GM21367 (cell line): ENCODE data around the gene GTF3C2.
"Not testable (repeated sequence)": the region's sequence is repeated elsewhere in the genome, so short reads cannot be mapped to it uniquely, and the experiment has no call there.

Experiments used
- ATAC-seq: cut with Tn5 transposase; IDR thresholded peaks from one replicate; pipeline ENCODE4 v1.9.1; 2021; ENCODE audit not compliant: unreplicated experiment

GTF3C2 gene

GRCh38 chr2:27372937-27373336 lies 16.4 kb upstream of the GTF3C2 start:
- no peak for ATAC-seq

- ATAC-seq, result peak; percentile 26
Measured at GRCh38 chr2:27370816-27371620, 14.5 kb upstream of the GTF3C2 start.

- ATAC-seq, result peak; percentile 82
Measured at GRCh38 chr2:27370026-27370815, 13.7 kb upstream of the GTF3C2 start, which contains the start of the genes EIF2B4 and SNX17. Gene EIF2B4 (minus strand): TSS chr2:27370338. CDS start chr2:27370314, 24 bp downstream. Gene SNX17 (plus strand): TSS chr2:27370616. CDS start chr2:27370744, 128 bp downstream.

- peak; percentile 4 for ATAC-seq
Measured at GRCh38 chr2:27369471-27370025, 13.0 kb upstream of the GTF3C2 start.

GRCh38 chr2:27363933-27364332 lies 7.4 kb upstream of the GTF3C2 start:
- no peak for ATAC-seq

GRCh38 chr2:27362678-27363420 lies 6.3 kb upstream of the GTF3C2 start:
- no peak for ATAC-seq

- ATAC-seq, result peak; percentile 29
Measured at GRCh38 chr2:27356056-27356381, 545 bp downstream of the GTF3C2 start.

GRCh38 chr2:27354597-27354927 lies 2.0 kb downstream of the GTF3C2 start:
- ATAC-seq, result no peak

- no peak for ATAC-seq
Measured at GRCh38 chr2:27353762-27354596, 2.6 kb downstream of the GTF3C2 start.

- ATAC-seq, result not testable (repeated sequence)
Measured at GRCh38 chr2:27353386-27353761, 3.2 kb downstream of the GTF3C2 start.

- no peak for ATAC-seq
Measured at GRCh38 chr2:27351802-27352598, 4.6 kb downstream of the GTF3C2 start.

GRCh38 chr2:27350106-27350693 lies 6.4 kb downstream of the GTF3C2 start:
- no peak for ATAC-seq

- ATAC-seq, result no peak
Measured at GRCh38 chr2:27347641-27348040, 8.9 kb downstream of the GTF3C2 start.

GRCh38 chr2:27336173-27336572 lies 20.4 kb downstream of the GTF3C2 start:
- no peak for ATAC-seq

- ATAC-seq, result no peak
Measured at GRCh38 chr2:27335311-27335710, 21.3 kb downstream of the GTF3C2 start.

- no peak for ATAC-seq
Measured at GRCh38 chr2:27324720-27325119, 31.8 kb downstream of the GTF3C2 start.

- no peak for ATAC-seq
Measured at GRCh38 chr2:27323596-27324285, 32.8 kb downstream of the GTF3C2 start.

- ATAC-seq, result peak; percentile 79
Measured at GRCh38 chr2:27322766-27323595, 33.6 kb downstream of the GTF3C2 start, which contains the start of gene MPV17. Gene MPV17 (minus strand): TSS chr2:27323097. CDS start chr2:27322517, 580 bp downstream.
